IMR-90 (cell line): Measurements from ENCODE around the gene IQCM. TPM values are rescaled to one million over a fixed set of nuclear protein-coding genes. Genes with fewer than 3 reads are reported as not detected.

Experiments
- ATAC-seq: fragments of 200-7000 bp; cut with Tn5 transposase; 2 replicates; pipeline ENCODE4 v1.9.1; 2020; ENCODE audit warnings: low read depth, mild to moderate bottlenecking, moderate library complexity
- BruUV-seq: library from RNA; stranded (reverse); fragments of 400-500 nt; replicated peaks from 2 replicates; lab custom pipeline; 2021; lab: Mats Ljungman, UMichigan
- CTCF ChIA-PET: fragments of 300-600 bp; formaldehyde crosslinking; extraction: SDS; loops from one replicate; lab custom pipeline; 2021; ENCODE audit warnings: antibody characterized with exemption; lab: Yijun Ruan, JAX
- POLR2A ChIA-PET: fragments of 300-600 bp; sonication (Branson Sonifier 250); formaldehyde crosslinking; loops from one replicate; lab custom pipeline; 2022; ENCODE audit warnings: antibody characterized with exemption; ENCODE audit not compliant: unreplicated experiment; lab: Charles Lee
- DNase-seq: peaks from one replicate; pipeline ENCODE4 v3.0.0; 2013
- H2AFZ ChIP-seq: replicated peaks from 2 replicates; pipeline ENCODE3; 2013; ENCODE audit warnings: low read length, mild to moderate bottlenecking; ENCODE audit not compliant: poor library complexity
- H2AK5ac ChIP-seq: 2 replicates; pipeline ENCODE4 v1.6.1; 2013; ENCODE audit warnings: low read depth, low read length, inconsistent platforms
- H2AK9ac ChIP-seq: replicated peaks from 2 replicates; pipeline ENCODE3; 2013; ENCODE audit warnings: mild to moderate bottlenecking, low read depth, low read length, moderate library complexity; ENCODE audit not compliant: poor library complexity
- H2BK120ac ChIP-seq: 2 replicates; pipeline ENCODE4 v1.6.1; 2013; ENCODE audit warnings: low read depth, low read length, inconsistent platforms
- H2BK15ac ChIP-seq: 3 replicates; pipeline ENCODE4 v1.6.1; 2013; ENCODE audit warnings: low read depth, low read length, inconsistent platforms
- H2BK20ac ChIP-seq: 2 replicates; pipeline ENCODE4 v1.6.1; 2013; ENCODE audit warnings: low read depth, mild to moderate bottlenecking, inconsistent platforms, low read length, moderate library complexity
- H2BK5ac ChIP-seq: 2 replicates; pipeline ENCODE4 v1.6.1; 2013; ENCODE audit warnings: mild to moderate bottlenecking, low read depth, low read length, inconsistent platforms; ENCODE audit not compliant: poor library complexity, severe bottlenecking
- H3K14ac ChIP-seq: replicated peaks from 2 replicates; pipeline ENCODE4 v1.6.1; 2013; ENCODE audit warnings: low read depth, low read length, inconsistent platforms
- H3K18ac ChIP-seq: 2 replicates; pipeline ENCODE4 v1.6.1; 2013; ENCODE audit warnings: low read depth, low read length, control low read depth
- H3K23ac ChIP-seq: 2 replicates; pipeline ENCODE4 v1.6.1; 2013; ENCODE audit warnings: low read depth, low read length, inconsistent platforms
- H3K27ac ChIP-seq: 2 replicates; pipeline ENCODE4 v1.5.1; 2013; ENCODE audit warnings: mild to moderate bottlenecking, control low read depth, low read length; ENCODE audit not compliant: insufficient read depth
- H3K27me3 ChIP-seq: 2 replicates; pipeline ENCODE4 v1.6.1; 2013; ENCODE audit warnings: low read length; ENCODE audit not compliant: control insufficient read depth, insufficient read depth
- H3K36me3 ChIP-seq: 2 replicates; pipeline ENCODE4 v1.6.1; 2013; ENCODE audit warnings: low read length, mixed read lengths; ENCODE audit not compliant: control insufficient read depth, insufficient read depth
- H3K4ac ChIP-seq: 2 replicates; pipeline ENCODE4 v1.6.1; 2013; ENCODE audit warnings: low read depth, low read length, inconsistent platforms
- H3K4me1 ChIP-seq: 2 replicates; pipeline ENCODE4 v1.6.1; 2013; ENCODE audit warnings: low read length, mixed read lengths; ENCODE audit not compliant: control insufficient read depth, insufficient read depth
- H3K4me2 ChIP-seq: 2 replicates; pipeline ENCODE4 v1.6.1; 2013; ENCODE audit warnings: low read depth, mild to moderate bottlenecking, control low read depth, low read length, moderate library complexity
- H3K4me3 ChIP-seq: 2 replicates; pipeline ENCODE4 v1.5.1; 2013; ENCODE audit warnings: low read depth, mild to moderate bottlenecking, control low read depth, low read length, moderate library complexity; ENCODE audit not compliant: insufficient read depth
- H3K56ac ChIP-seq: 2 replicates; pipeline ENCODE4 v1.6.1; 2013; ENCODE audit warnings: low read length, inconsistent platforms; ENCODE audit not compliant: insufficient read depth; ENCODE audit errors: extremely low read depth
- H3K79me1 ChIP-seq, 2 experiments: 2 replicates each; pipeline ENCODE4 v1.6.1; 2013; ENCODE audit warnings: low read length in 2 of 2, inconsistent platforms in 1 of 2, low read depth in 1 of 2
- H3K9ac ChIP-seq: 2 replicates; pipeline ENCODE4 v1.6.1; 2013; ENCODE audit warnings: low read depth, low read length, control low read depth
- H3K9me1 ChIP-seq: 2 replicates; pipeline ENCODE4 v1.6.1; 2013; ENCODE audit warnings: low read length, inconsistent platforms; ENCODE audit not compliant: insufficient read depth
- H3K9me3 ChIP-seq: 2 replicates; pipeline ENCODE4 v1.6.1; 2013; ENCODE audit warnings: low read length; ENCODE audit not compliant: control insufficient read depth, insufficient read depth
- H4K20me1 ChIP-seq: 2 replicates; pipeline ENCODE4 v1.6.1; 2013; ENCODE audit warnings: low read length, inconsistent platforms; ENCODE audit not compliant: insufficient read depth
- H4K5ac ChIP-seq: 2 replicates; pipeline ENCODE4 v1.6.1; 2013; ENCODE audit warnings: mild to moderate bottlenecking, low read depth, low read length, control low read depth
- H4K8ac ChIP-seq, 2 experiments: 2 replicates each; pipeline ENCODE4 v1.6.1; 2013; ENCODE audit warnings: low read depth in 2 of 2, low read length in 2 of 2, control low read depth in 1 of 2, inconsistent platforms in 1 of 2
- H4K91ac ChIP-seq: 2 replicates; pipeline ENCODE4 v1.6.1; 2013; ENCODE audit warnings: low read depth, low read length, inconsistent platforms; ENCODE audit not compliant: insufficient read depth
- CEBPB ChIP-seq: IDR thresholded peaks from 2 replicates; pipeline ENCODE4 v1.6.1; 2012; ENCODE audit warnings: low read depth, low read length, improper control_type of control experiment
- CHD1 ChIP-seq: IDR thresholded peaks from 2 replicates; pipeline ENCODE4 v1.6.1; 2012; ENCODE audit warnings: low read depth, low read length, improper control_type of control experiment
- NFE2L2 ChIP-seq: fragments of 150-350 bp; IDR thresholded peaks from 2 replicates; pipeline ENCODE4 v1.6.1; 2016; ENCODE audit warnings: low read depth, mild to moderate bottlenecking, low read length
- WGBS, 2 experiments: methylation state at CpG; one replicate each; pipeline versions ENCODE4 v1.1.5 to v1.1.7; 2013; ENCODE audit warnings: missing lambda C conversion rate in 2 of 2; ENCODE audit not compliant: insufficient read length in 1 of 2; ENCODE audit errors: extremely low coverage in 2 of 2; 5-methylcytosine and 5-hydroxymethylcytosine counted together
- dilution Hi-C: fragments of 300-500 bp; cut with HindIII; formaldehyde crosslinking; loops from one replicate; pipeline ENCODE4 v1.14.3; 2018; ENCODE audit warnings: low sequenced_read_pairs; ENCODE audit not compliant: unreplicated experiment
- in situ Hi-C: fragments of 300-500 bp; cut with MboI; formaldehyde crosslinking; loops from 3 replicates; pipeline ENCODE4 v1.14.3; 2019; ENCODE audit warnings: low sequenced_read_pairs, inconsistent platforms, mixed read lengths
- intact Hi-C: fragments of 100-400 bp; cut with micrococcal nuclease; formaldehyde crosslinking; loops from 2 replicates; pipeline ENCODE4 v1.10.0; 2022
- polyA plus RNA-seq, 3 experiments: library from polyadenylated mRNA; depleted of rRNA; stranded (reverse); fragments of >200 nt; gene quantifications; 2 replicates each; pipeline ENCODE4 v1.2.3, GENCODE V29; 2012; ENCODE audit warnings: low replicate concordance in 1 of 3
- total RNA-seq: library from RNA; depleted of rRNA; stranded (reverse); fragments of >200 nt; gene quantifications from 2 replicates; pipeline ENCODE4 v1.2.3, GENCODE V29; 2012

IQCM gene
- total and polyA plus RNA-seq, 2 of the 4 experiments (the other 2 are of a cell fraction): not detected

- no peak overlapping the region for H2BK15ac ChIP-seq
- DNase-seq (no peak), ATAC-seq (no peak)
- H3K18ac ChIP-seq: no peak overlapping the region
- H2AFZ ChIP-seq: no peak overlapping the region
- H4K20me1 ChIP-seq: no peaks in the 10 kb centered on the region
- no peak overlapping the region for H3K14ac ChIP-seq
- no CpG with 5 or more reads among the region's 3 CpGs for WGBS, 2 experiments
- intact Hi-C loops (no loop called here), dilution Hi-C loops (no loop called here), in situ Hi-C loops (no loop called here)
- no peak overlapping the region for H2BK20ac ChIP-seq
- POLR2A ChIA-PET: interaction anchor here (0.6 kb wide), 1 partner anchor 88 kb away, joined by 4 read pairs; no protein-coding TSS in a partner anchor
- no peak overlapping the region for H2AK9ac ChIP-seq
- H4K91ac ChIP-seq: no peak overlapping the region
- BruUV-seq: no TSS peak
- no peak overlapping the region for H3K23ac ChIP-seq
- no peak overlapping the region for H2AK5ac ChIP-seq
- H3K9me1 ChIP-seq: no peaks in the 10 kb centered on the region
- no peaks in the 10 kb centered on the region for H3K36me3 ChIP-seq
- no peak overlapping the region for H2BK120ac ChIP-seq
- H4K5ac ChIP-seq: no peak overlapping the region
- H3K4me1 ChIP-seq: no peaks in the 10 kb centered on the region
- no peak overlapping the region for H2BK5ac ChIP-seq
- no peak overlapping the region for H3K56ac ChIP-seq
- no peak overlapping the region for H3K9ac ChIP-seq
- no peak overlapping the region for H3K4ac ChIP-seq
- H3K9me3 ChIP-seq: no peaks in the 10 kb centered on the region
- H3K4me2 ChIP-seq: no peak overlapping the region
- no peak overlapping the region for H3K27ac ChIP-seq
- no peak overlapping the region for H3K4me3 ChIP-seq
- TF ChIP-seq CHD1 (no peak), CEBPB (no peak), NFE2L2 (no peak)
- H3K27me3 ChIP-seq: no peaks in the 10 kb centered on the region
- no peaks in the 10 kb centered on the region for H3K79me1 ChIP-seq
- CTCF ChIA-PET: no interaction called here
- H4K8ac ChIP-seq: no peak overlapping the region
Measured at GRCh38 chr4:149857446-149857845, 41.8 kb upstream of the IQCM start.
